GM11168 (cell line): ENCODE results near the gene PTTG1IP.
"Not testable (repeated sequence)": the region's sequence is repeated elsewhere in the genome, so short reads cannot be mapped to it uniquely, and the experiment has no call there.

Experiments
- in situ Hi-C: fragments of 300-500 bp; cut with MboI; formaldehyde crosslinking; loops from one replicate; pipeline ENCODE4 v1.12.0; 2022; ENCODE audit warnings: low sequenced_read_pairs; ENCODE audit not compliant: unreplicated experiment

Gene PTTG1IP

DNA sequence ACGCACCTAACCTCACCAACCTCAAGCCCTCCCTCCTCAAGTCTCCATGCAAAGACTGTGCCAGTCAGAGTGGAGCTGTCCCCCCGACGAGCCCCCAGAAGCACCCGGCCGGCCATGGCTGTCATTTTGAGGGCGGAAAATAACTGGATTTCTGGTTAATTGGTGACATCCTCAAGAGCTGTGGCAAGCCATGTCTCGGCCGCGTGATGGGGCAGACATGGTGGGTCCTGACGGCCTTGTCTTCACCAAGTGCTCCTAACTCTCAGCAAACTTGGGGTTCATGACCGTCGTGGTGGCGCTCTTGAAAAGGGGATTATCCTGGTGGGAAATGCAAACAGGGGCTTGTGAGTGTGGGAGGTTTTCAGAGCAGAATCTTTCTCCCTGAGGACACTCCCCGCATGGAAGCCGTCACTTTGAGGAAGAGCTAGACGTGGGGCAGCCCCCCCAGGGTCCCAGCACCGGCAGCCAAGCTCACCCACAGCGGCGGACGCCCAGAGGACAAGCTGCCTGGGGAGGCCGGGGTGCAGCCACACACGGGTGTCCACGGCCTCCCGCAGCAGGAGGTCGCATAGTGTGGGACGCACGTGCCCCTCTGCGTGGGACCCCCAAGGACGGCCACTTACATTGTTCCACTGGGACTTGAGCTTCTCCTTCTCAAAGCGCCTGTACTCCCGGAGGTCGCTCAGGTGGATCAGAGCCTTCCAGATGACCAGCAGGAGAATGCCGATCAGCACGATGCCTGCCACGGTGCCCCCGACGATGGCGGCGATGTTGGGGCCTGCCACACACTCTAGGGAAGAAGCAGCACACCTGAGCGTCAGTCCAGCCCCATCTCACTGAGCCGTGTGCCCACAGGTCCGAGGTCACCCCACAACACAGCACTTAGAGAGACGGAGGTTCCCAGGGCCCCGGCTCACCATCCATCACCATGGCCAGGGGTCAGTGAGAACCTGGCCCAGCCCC, 12.9 kb upstream of the PTTG1IP start:
- in situ Hi-C loops = no loop called here

DNA sequence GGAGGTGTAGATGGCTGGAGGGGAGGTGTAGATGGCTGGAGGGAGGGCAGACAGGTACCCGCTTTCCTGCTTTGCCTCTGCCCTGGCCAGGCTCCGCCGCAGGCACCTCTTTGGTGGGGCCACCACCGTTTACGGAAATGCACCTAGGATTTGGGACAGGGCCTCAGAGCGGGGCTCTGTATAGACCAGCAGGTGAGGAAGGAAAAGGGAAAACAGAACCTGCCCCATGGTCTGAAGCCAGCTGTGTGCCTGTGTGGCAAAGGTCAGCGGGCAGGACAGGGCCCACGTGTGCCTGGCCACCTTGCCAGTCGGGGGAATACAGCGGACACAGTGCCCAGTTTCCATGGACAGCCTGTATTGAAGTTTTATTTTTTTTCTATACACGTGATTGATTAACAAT, 12.1 kb upstream of the PTTG1IP start:
- in situ Hi-C loops = no loop called here

DNA sequence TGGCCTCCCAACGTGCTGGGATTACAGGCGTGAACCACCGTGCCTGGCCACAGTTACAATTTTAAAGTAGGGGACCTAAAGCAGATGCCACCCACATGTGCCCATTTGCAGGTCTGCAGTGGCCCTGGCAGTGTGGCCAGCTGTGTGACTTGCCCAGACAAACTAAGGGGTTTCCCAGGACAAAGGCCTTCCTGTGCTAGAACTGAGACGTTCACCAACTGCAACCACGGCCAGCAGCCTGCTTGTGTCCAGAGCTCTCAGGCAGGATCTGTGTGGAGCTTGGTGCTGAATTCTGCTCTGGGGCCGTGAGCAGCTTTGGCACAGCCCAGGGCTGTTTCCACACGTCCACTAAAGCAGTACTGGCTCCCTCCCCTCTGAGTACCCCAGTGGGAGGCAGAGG, 10.6 kb upstream of the PTTG1IP start:
- in situ Hi-C loops = no loop called here

DNA sequence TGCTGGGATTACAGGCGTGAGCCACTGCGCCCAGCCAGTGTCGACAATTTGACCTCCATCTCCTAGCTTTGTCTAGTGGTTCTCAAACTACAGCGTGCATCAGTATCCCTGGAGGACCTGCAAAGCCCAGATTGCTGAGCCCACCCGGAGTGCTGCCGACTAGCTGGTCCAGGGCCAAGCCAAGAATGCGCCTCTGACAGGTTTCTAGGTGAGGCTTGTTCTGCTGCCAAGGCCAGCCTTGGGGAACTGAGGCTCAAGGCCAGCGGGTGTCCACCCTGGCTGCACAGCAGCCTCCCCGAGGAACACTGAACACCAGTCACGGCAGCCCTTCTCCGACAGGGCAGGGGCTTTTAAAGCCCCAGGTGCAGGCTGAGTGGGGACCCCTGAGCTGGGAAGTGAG, 9.8 kb upstream of the PTTG1IP start:
- in situ Hi-C loops = no loop called here

DNA sequence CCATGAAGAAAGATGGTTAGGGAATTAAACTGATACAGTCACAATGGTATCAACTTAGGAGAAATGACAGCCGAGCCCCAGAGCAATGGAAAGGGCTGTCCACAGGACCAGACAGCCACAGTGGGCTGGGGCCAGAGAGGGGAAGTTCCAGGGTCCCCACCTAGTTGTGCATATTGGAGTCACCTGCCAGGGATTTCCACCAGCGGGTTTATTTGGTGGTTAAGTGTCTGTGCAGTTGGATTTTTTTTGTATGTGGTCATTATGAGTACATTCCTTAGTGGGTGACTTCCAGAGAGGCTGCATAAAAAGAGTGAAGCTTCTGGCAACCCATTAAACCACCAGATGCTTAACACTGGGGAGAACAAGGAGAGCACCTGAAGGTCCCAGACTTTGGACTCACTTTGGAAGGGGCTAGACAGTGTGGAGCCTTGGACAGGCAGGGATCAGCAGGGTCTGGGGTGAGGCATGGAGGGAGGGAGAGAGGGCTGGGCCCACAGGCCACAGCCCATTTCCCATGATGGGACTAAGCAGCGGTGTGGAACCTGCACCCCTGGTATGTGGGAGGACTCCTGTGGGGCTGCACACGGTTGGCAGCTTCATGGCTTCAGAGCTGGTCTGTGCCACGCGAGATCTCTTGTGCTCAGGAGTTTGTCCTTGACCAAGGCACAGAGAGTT, 7.8 kb upstream of the PTTG1IP start:
- in situ Hi-C loops = no loop called here

DNA sequence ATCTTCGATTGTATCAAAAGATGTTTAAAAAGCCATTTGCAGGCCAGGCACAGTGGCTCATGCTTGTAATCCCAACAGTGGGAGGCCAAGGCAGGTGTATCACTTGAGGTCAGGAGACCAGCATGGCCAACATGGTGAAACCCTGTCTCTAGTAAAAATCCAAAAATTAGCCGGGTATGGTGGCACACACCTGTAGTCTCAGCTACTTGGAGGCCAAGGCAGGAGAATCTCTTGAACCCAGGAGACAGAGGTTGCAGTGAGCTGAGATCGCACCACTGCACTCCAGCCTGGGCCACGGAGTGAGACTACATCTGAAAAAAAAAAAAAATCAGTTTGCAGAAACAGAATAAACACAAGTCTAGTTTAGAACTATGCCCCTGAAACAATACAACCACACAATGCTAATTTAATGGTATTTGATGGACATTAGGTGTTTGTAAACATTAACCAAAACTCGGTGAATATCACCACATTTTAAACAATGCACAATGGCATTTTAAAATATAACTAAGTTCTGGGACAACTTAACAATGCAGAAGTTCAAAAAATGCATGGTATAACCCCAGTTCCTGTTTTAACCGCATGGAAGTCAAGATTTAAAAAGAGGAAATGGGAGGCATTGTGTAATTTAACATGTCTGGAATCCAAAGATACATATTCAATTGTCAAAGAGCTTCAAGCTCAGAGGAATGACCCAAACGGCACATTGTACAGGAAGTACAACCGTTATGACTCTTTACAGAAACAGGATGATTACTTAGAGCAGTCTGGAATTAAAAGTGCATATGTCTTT, 7.1 kb upstream of the PTTG1IP start:
- in situ Hi-C loops = no loop called here

DNA sequence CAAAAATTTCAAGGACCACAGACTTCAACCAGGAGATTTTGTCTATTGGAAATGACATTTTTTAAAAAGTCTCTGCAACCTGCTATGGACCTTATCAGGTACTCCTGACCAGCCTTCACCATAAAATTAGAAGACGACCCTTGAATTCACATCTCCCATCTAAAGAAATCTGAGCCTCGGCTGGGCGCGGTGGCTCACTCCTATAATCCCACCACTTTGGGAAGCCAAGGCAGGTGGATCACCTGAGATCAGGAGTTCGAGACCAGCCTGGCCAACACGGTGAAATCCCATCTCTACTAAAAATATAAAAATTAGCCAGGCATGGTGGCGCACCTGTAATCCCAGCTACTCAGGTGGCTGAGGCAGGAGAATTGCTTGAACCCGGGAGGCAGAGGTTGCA, 5.7 kb upstream of the PTTG1IP start:
- in situ Hi-C loops = not testable (repeated sequence)

DNA sequence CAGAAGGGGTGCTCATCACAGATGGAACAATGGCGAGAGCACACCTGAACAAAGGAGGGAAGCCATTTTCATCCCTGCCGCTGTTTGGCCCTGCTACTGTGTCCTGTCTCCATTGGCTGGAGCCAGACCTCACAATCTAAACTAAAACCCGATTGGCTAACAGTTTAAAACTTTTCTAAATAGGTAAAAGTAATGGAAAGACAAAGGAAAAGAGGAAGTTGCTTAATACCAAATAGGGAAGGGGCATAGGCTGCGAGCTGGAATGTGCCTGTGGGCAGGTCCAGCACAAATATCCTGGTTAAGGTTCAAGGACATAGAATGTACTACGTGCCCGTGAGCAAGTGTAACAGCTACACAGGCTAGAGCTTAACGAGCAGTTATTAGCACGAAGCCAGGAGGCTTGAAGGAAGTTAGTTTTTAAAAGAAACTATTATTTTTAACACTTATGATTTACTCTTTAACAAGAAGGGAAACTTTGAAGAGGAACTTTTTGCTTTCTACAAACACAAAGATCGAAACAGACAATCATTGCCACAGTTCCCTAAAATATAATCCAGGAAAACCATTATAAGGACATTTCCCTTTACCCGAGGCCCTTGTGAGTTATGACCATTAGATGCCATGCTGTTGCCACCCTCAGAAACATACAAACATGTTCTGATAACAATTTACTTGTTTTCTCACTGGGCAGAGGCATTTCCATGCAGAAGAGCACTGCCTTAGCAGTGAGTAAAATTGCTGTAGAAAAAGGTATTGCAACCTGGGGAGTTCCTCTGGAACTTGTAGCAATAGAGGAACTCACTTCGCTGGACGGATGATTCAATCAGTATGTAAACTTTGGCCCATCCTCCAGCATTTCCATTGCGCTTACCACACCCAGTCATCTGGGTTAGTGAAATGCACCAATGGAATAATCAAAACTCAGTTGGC, 4.8 kb upstream of the PTTG1IP start:
- in situ Hi-C loops = no loop called here

DNA sequence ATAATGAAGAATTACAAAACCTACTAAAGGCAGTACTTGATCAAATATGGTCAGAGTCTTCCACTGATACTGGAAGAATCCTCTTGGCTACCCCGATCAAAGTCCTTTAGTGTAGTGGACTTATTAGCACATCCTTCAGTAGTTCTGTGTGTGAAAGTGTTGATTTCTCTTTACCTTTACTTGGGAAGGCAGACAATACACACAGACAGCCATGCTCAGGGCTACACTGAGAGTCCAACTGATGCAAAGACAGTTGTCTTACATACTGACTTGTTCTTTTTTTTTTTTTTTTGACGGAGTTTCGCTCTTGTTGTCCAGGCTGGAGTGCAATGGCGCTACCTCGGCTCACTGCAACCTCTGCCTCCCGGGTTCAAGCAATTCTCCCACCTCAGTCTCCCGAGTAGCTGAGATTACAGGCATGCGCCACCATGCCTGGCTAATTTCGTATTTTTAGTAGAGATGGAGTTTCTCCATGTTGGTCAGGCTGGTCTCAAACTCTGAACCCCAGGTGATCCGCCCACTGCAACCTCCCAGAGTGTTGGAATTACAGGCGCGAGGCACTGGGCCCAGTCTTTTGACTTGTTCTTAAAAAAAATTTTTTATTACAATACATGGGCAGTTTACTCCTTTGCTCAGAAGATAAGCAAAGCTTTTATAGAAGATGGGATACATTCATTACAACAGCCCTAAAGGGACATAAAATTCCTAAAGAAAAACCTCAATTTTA, 3.5 kb upstream of the PTTG1IP start:
- in situ Hi-C loops = no loop called here

DNA sequence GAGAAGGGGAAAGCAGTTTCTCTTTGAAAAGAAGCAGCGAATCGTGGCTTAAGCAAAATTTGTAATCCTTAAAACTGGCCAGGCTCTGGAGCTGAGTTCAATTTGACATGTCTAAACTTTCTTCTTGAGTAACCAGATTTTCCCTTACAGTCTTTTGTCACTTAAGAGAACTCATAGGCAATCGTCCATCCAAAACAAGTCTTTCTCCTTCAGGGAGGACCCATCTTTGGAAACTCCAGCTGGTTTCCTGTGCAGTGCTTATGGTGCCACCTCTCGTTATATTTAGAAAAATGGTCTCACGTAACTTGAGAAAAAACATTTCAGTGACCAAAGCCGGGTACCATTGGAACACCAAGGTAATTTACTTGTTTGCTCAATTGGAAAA, 1.8 kb upstream of the PTTG1IP start:
- in situ Hi-C loops = no loop called here

DNA sequence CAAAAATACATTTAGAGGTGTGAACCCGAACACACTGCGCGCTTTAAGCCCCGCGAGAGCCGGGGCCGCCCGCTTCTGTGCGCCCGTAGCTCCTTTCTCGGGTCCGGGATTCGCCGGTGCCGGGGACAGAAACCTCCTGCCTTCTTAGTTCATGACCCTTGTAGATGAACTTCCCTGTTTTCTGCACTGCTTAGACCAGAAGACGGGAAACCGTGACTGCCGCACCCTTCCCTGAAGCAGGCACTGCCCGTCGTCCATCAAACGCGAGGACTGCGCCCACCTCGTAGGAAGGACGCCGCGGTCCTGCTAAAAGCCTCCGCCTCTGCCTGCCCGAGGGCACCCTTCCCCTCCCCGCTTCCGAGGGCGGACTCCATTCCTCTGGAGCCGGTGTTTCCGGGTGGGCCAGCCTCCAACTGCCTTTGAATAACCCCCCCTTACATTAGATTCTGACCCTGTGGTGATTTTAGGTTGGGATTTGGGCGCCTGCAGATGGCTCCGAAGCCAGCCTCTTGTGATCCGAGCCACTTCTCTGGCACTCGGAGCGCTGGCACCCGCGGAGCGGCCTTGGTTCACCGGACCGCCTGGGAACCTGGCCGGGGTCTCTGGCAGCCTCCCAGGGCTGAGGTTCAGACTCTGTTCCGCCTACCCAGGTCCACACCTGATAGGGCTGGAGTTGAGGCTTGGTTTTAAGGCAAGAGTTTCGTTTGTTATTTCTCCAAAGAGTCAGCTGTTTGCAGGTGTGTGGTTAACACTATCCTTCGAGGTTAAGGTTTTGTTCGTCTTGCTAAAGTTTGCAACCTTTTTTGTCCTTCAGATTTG, 1.2 kb upstream of the PTTG1IP start:
- in situ Hi-C loops = no loop called here

DNA sequence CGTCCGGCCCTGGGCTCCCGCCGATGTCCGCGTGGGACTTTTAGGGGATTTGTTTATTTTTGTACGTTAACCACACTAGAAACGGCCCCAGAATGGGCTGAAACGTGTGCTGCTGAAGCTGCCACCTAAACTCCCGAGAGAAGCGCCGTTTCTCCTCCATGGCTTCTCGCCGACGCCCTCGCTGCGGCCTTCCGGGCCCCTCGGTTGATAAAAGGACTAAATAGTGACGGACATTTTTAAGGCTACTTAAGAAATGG, 678 bp upstream of the PTTG1IP start:
- in situ Hi-C loops = no loop called here

DNA sequence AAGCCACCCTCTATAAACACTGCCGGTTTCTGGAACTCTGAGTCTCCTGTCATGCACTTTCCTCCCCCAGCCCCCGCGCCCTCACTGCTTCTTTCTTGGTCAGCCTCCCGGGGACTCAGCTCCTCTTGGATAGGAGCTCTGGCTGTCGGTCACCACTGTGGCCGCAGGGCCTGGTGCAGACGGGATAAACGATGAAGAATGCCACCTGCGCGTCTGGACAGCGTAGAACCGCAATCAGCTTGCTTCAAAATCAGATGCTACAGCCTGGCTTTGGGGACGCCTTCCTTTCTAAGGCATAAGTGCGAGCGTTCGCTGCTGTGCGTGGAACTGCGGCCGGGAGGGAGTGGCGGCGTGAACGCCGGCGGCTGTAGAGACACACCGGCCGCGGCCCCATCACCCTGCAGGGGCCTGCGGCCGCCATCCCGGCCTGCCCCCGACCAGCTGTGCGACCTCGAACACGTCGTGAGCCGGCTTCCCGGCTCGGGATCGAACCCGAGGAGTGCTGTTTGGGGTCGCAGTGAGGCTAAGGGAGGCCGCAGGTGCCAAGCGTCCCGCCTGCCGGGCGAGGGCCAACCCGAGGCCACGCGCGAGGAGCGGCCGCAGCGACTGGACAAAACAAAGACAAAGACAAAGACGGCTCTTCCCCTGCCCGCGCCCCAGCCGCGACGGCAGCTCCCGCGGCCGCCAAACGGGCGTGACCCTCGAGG, 688 bp downstream of the PTTG1IP start:
- in situ Hi-C loops = no loop called here

DNA sequence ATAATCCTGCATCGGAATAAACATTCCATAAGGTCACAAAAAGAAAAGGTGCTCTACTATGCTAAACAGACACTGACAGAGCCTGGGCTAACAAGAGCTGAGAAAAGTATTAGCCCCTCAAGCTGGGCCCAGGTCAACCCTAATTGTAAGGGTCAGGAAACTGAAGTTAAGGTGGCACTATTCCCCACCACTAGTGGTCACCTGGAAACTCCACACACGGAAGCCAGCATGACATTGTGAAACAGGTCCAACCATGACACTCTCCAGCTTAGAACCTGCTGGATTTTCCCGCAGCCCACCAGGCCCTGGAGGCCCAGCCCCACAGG, 1.2 kb downstream of the PTTG1IP start:
- in situ Hi-C loops = no loop called here

DNA sequence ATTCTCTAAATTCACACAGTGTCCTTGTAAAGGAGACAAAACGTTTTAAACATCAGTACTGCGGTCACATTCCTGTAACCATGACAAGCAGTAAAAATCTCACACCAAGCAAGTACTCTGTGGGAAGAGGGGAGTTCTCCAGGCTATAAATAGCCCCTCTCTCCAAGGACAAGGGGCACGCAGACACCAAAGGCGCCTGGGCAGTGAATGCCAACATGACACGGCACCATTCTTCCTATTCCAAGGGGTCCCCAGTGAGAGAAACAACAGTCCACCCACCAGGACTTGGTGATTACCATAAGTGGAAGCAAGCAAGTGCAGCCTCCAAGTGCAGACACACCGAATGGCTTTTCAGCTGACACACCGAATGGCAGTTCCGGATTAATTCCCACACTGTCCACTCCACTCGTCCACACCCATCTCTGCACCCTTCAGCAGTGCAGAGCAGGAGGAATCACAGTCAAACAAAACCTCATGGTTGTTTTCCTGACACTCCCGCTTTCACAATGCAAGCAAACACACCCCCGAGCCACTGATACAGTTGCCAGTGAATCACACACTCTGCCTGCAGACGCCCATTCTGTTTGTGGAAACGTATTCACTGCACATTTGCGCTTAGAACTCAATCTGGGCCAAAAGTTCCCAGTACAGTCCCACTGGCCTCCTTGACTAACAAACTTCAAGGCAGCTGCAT, 1.8 kb downstream of the PTTG1IP start:
- in situ Hi-C loops = no loop called here

DNA sequence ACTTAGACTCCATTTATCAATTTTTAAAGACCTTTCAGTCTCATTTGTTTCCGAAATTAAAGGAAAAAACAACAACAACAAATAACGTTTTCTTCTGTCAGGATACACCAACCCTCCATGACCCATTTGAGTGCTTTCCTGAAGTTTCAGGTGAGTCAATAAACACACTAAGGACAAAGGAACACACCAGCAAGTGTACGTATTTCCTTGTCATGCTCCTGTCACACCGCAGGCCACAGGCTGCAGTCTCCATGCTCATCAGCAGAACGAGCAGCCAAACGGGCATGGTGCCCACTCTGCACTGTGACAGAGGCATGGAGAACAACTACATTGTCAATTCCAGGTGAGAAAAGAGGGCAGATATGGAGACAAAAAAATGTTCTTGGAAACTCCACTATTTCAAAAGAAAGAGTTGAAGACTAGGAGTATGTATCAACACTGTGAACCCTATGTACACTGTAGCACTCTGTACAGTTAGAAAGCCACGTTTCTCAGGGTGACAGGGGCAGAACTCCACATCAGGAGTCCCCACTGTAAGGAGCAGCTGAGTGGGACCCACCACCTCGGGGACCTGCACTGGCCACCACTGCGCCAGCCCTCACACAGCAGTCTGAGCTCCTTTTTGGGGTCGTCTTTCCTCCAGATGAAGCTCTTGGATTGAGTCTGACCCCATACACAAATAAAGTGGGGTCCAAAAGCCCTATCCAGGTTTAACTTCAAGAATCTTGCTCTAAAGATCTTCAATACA, 2.6 kb downstream of the PTTG1IP start:
- in situ Hi-C loops = no loop called here
